GM12873 (cell line): ENCODE data around the gene PNMT.

Source experiments
- TF ChIP-seq, protein P1 (sequence below): IDR thresholded peaks from 2 replicates; pipeline ENCODE4 v1.5.1; 2012; ENCODE audit warnings: low read depth, mild to moderate bottlenecking, moderate library complexity, low read length, control low read depth; ENCODE audit not compliant: insufficient read depth; ENCODE audit errors: missing control alignments

The PNMT gene

DNA sequence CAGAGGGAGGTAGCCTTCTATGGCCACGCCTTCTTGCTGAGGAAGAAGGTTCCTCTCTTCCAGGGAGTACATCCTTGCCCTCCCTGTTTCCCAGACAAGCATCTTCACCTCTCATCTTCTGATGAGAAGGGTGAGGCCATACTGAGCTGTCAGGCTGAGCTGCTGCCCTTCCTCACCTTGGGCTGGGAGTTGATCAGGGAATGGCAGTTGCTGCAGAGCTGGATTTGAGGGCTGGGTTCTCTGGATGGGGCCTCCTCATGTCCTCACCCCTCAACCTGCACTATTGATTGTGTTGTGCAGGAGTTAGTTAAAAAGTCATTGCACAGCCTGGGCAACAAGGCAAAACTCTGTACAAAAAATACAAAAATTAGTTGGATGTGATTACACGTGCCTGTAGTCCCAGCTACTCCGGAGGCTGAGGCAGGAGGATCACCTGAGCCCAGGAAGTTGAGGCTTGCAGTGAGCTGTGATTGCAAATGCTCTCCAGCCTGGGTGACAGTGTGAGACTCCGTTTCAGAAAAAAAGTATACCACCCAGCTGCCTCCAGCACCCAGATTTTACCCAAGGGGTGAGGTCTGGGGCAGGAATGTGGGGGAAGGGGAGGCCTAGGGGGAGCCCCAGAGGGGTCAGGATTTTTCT, 33.6 kb downstream of the PNMT start:
- TF ChIP-seq, protein P1, sequence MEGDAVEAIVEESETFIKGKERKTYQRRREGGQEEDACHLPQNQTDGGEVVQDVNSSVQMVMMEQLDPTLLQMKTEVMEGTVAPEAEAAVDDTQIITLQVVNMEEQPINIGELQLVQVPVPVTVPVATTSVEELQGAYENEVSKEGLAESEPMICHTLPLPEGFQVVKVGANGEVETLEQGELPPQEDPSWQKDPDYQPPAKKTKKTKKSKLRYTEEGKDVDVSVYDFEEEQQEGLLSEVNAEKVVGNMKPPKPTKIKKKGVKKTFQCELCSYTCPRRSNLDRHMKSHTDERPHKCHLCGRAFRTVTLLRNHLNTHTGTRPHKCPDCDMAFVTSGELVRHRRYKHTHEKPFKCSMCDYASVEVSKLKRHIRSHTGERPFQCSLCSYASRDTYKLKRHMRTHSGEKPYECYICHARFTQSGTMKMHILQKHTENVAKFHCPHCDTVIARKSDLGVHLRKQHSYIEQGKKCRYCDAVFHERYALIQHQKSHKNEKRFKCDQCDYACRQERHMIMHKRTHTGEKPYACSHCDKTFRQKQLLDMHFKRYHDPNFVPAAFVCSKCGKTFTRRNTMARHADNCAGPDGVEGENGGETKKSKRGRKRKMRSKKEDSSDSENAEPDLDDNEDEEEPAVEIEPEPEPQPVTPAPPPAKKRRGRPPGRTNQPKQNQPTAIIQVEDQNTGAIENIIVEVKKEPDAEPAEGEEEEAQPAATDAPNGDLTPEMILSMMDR: no peak

DNA sequence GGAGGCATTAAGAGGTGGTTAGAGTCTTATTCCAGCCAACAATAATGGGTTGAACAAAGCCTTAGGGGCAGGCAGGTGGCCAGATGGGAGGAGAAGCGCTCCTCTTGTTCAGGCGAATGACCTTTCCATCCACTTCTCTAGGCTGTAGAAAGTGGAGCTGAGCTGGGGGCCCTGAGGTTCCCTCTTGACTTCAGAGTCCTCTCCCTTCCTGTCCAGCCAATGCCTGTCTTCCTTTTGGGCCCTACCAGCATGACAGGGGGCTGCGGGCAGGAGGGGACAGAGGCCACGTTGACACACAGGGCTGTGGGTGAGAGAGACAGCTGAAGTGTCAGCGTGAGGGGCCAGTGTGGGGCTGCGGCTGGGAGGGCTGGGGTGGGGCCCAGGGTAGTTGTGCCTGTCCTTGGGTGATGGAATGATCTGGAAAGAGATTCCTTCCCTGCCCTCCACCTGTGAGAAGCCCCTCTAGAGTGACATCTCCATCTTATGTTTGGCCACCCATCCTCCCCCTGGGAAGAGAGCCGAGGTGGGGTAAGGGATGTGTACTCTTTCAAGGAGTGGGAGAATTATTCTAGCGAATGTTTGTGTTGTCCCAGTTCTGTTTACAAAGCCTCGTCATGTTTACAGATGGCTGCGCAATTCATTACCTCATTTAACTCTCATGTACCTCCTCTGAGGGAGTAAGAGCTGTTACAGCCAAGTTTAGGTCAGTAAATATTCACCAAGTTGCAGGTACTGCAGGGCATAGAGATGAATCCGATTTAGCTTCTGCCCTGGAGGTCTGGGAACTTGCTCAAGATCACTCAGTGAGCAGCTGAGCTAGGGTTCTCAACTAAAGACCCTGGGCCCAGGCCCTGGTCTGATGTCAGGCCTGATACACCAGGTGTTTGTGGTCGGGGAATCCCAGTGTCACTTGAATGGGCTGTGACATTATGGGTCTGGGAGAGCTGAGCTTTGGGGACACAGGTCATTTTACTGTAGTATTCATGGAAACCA, 34.9 kb downstream of the PNMT start:
- TF ChIP-seq, protein P1: no peak

DNA sequence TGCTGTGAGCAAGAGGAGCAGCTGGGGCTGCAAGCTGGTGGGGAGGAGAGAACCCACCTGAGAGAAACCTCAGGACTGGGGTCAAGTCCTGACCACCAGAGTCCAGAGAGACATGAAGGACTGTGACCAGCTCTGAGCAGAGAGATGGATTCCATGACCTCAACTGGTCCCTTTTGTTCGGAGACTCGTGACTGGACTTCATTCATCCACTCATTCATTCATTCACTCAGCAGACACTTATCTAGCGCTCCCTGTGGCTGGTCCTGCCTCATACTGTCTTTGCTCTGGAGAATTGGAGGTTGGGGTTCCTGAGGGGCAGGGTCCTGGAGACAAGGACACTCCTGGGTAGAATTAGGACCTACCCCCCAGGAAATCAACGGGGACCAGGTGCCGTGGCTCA, 35.7 kb downstream of the PNMT start:
- TF ChIP-seq, protein P1: no peak

DNA sequence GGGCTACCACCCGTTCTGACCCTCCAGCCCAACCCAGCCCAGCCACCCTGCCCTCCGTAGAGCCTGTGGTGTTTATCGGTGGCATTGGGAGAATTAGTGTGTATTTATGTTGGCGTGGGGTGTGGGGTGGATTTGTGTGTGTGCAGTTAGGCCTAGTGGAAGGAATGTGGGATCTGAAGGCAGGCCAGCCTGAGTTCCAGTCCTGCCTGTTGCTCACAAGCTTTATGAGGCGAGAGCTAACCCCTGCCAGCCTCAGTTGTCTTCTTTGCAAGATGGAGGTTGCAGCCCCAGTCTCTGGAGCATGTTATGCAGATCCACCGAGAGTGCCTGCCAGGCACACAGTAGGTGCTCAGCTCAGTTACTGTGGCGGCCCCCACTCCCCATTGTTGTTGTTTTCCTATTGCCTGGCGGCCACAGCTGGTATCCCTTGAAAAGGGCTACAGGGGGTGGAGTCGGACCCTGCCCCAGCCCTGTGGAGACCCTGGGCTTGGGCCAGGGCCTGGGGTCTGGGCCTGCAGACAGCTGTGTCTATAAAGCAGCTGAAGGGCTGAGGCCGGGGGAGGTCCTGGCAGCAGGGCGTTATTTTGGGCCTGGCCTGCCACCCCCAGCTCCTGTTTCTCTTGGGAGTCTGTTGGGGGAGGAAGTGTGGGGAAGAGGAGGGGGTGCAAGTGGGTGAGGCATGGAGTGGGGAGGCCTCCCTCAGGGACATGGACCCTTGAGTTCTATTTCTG, 36.7 kb downstream of the PNMT start:
- TF ChIP-seq, protein P1: no peak

DNA sequence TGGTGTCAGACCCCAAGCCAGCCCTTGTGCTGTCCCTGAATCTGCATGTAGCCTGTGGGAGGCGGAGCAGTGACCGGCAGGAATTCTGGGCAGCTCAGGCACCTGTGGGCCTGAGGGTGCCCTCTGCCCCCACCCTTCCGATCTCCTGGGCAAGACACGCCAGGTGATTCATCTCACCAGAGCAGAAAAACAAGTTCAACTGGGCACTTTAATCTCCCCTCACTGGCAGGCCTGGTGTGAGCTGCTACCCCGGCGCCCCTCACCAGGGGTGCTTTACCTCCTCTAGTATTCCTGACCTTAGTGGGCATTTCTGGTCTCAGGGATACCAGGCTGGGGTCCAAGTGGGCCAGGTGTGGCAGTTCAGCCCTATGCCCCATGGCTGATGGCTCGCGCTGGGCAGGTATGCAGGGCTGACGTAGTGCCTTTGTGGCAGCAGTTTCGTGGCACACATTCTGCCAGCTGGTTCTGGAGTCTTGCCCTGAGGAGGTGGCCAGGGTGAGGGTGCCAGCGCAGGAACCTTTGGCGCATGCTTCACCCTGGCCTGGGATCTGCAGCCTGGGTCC, 37.6 kb downstream of the PNMT start:
- TF ChIP-seq, protein P1: no peak

DNA sequence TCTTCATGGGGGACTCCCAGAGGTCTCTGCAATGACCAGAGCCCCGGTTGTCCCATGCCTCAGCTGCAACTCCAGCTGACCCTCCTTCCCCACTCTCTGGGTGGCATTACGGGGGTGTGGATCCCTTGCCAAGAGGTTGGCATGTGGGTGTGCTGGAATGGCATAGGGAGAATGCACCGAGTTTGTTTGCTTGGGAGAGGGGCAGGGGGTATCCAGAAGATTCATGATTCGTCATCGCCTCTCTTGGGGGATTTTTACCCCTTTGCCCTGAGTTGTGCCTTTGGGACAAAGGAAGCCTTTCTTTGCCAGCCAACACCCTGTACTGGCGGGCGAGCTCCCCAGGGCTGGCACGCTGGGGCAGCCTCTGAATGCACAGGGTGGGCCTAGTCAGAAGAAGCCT, 38.1 kb downstream of the PNMT start:
- TF ChIP-seq, protein P1: no peak

DNA sequence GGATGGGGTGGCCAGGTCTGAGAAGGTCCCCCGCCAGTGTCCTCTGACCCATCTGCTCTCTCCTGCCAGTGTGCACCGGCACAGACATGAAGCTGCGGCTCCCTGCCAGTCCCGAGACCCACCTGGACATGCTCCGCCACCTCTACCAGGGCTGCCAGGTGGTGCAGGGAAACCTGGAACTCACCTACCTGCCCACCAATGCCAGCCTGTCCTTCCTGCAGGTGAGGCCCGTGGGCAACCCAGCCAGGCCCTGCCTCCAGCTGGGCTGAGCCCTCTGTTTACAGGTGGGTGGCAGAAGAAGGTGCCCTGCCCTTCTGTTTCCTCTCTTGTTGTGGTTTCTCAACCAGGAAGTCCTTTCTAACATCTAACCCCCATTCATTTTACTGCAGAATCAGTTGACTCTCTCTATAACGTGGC, 38.7 kb downstream of the PNMT start:
- TF ChIP-seq, protein P1: no peak
